ENCODE measurements around the gene TMEM9. TPM values are rescaled to one million over a fixed set of nuclear protein-coding genes. Genes with fewer than 3 reads are reported as not detected.

The TMEM9 gene
- total and polyA plus RNA-seq, 2 donors (not counting 3 experiments of a cell fraction or from before 2014, with no cell fraction given): 39.3 to 96.1 TPM

DNA sequence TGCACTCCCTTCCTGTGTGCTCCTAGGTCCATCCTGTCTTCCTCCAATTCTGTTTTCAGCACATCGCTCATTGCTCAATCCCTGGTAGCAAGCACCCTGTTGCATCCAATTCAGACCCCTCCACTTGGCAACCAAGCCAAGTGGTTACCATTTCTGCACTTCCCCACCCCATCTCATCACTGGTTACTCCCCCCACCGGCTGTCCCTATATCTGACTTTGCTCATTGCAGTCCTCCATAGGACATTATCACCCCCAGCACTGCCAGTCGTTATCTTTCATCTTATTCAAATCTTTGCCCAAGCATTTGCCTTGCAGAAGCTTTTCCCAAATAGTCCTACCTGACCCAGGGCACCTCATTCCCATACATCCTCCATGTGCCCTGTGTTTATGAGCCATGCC lies 2.1 kb upstream of the TMEM9 start:
- TF ChIP-seq GATA2 (IDR thresholded peaks at IDR 0.05; ENCODE audit: insufficient read depth, insufficient read length, low read depth, low read length) (no peak), EZH2 (IDR thresholded peaks at IDR 0.05; ENCODE audit: borderline replicate concordance, low read depth, low read length, severe bottlenecking) (no peak), FOS (IDR thresholded peaks at IDR 0.05; ENCODE audit: borderline replicate concordance, insufficient read depth, low read length) (no peak), JUN (IDR thresholded peaks at IDR 0.05; ENCODE audit: borderline replicate concordance, insufficient read depth, insufficient read length, low read depth) (no peak), POLR2AphosphoS5 (IDR thresholded peaks at IDR 0.05; ENCODE audit: insufficient read depth, low read depth, low read length) (no peak), MYC (IDR thresholded peaks at IDR 0.05; ENCODE audit: low read depth, low read length) (no peak)
- TF ChIP-seq, protein P1, sequence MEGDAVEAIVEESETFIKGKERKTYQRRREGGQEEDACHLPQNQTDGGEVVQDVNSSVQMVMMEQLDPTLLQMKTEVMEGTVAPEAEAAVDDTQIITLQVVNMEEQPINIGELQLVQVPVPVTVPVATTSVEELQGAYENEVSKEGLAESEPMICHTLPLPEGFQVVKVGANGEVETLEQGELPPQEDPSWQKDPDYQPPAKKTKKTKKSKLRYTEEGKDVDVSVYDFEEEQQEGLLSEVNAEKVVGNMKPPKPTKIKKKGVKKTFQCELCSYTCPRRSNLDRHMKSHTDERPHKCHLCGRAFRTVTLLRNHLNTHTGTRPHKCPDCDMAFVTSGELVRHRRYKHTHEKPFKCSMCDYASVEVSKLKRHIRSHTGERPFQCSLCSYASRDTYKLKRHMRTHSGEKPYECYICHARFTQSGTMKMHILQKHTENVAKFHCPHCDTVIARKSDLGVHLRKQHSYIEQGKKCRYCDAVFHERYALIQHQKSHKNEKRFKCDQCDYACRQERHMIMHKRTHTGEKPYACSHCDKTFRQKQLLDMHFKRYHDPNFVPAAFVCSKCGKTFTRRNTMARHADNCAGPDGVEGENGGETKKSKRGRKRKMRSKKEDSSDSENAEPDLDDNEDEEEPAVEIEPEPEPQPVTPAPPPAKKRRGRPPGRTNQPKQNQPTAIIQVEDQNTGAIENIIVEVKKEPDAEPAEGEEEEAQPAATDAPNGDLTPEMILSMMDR (IDR thresholded peaks at IDR 0.05; ENCODE audit: extremely low read depth in 1 of 2, insufficient read depth in 1 of 2, low read depth in 1 of 2, low read length in 2 of 2): no peak
- TF ChIP-seq, protein P2, sequence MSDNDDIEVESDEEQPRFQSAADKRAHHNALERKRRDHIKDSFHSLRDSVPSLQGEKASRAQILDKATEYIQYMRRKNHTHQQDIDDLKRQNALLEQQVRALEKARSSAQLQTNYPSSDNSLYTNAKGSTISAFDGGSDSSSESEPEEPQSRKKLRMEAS (IDR thresholded peaks at IDR 0.05; ENCODE audit: insufficient read depth, insufficient read length): no peak
- no peaks in the 10 kb centered on the region for H3K36me3 ChIP-seq (ENCODE audit: control insufficient read depth in 2 of 2, extremely low read depth in 1 of 2, insufficient read depth in 2 of 2, low read length in 2 of 2)
- intact Hi-C loops (cut with micrococcal nuclease) (no loop called here), dilution Hi-C loops (cut with MboI; ENCODE audit: extremely low pct_ligation_motif_present, low sequenced_read_pairs) (no loop called here)
- H3K9me3 ChIP-seq (replicated peaks; ENCODE audit: control insufficient read depth, insufficient read depth, low read length): no peaks in the 10 kb centered on the region
- no peak overlapping the region for H3K27ac ChIP-seq (ENCODE audit: insufficient read depth, low read depth, low read length)
- ChIA-PET POLR2A (no interaction called here), CTCF (interaction anchor here (1.0 kb wide), 1 partner anchor 10 kb away, joined by 3 read pairs; no protein-coding TSS in a partner anchor)
- H3K27me3 ChIP-seq (ENCODE audit: control insufficient read depth in 2 of 2, insufficient read depth in 2 of 2, low read length in 2 of 2): peaks cover 21 to 30% of the 10 kb centered on the region in 2 experiments
- BruUV-seq (replicated peaks): no TSS peak
- H2AFZ ChIP-seq (ENCODE audit: low read depth, low read length): no peak overlapping the region
- no peaks in the 10 kb centered on the region for H3K9me1 ChIP-seq (replicated peaks; ENCODE audit: control insufficient read depth, extremely low read depth, insufficient read depth, low read length)
- peaks cover 8% of the 10 kb centered on the region for H3K4me1 ChIP-seq (ENCODE audit: control insufficient read depth, extremely low read depth, insufficient read depth, low read length)
- H3K9ac ChIP-seq (replicated peaks; ENCODE audit: extremely low read depth, insufficient read depth, low read length): no peak overlapping the region
- H3K79me2 ChIP-seq (ENCODE audit: control insufficient read depth, insufficient read depth, low read length): no peaks in the 10 kb centered on the region
- no peak for DNase-seq (ENCODE audit: low read depth, low spot score)
- no peak overlapping the region for H3K4me2 ChIP-seq (ENCODE audit: insufficient read depth, low read length)
- no peak for FAIRE-seq
- no peaks in the 10 kb centered on the region for H4K20me1 ChIP-seq (replicated peaks; ENCODE audit: control insufficient read depth, extremely low read depth, insufficient read depth, low read length)
- no peak overlapping the region for H3K4me3 ChIP-seq (replicated peaks in 1 of 3; ENCODE audit: insufficient read depth in 1 of 3, low read depth in 1 of 3, low read length in 3 of 3)
